SK-N-SH (cell line): Measurements from ENCODE around the gene SORD.

Source experiments
- CTCF ChIP-seq: fragments of 200-600 bp; sonication (generic); IDR thresholded peaks from 2 replicates; pipeline ENCODE4 v1.6.1; 2017; ENCODE audit warnings: antibody characterized with exemption, mild to moderate bottlenecking, moderate library complexity
- EP300 ChIP-seq, 2 experiments: IDR thresholded peaks; 2 replicates each; pipeline versions ENCODE4 v1.4.0 to v1.6.1; 2012; ENCODE audit warnings: borderline replicate concordance in 1 of 2, low read depth in 1 of 2, low read length in 1 of 2
- EZH2phosphoT487 ChIP-seq: fragments of 200-600 bp; sonication (generic); IDR thresholded peaks from 2 replicates; pipeline ENCODE4 v1.6.1; 2017; ENCODE audit warnings: low read depth, mixed run types, mild to moderate bottlenecking, antibody characterized with exemption, moderate library complexity, borderline replicate concordance
- FOXJ3 ChIP-seq: sonication (generic); formaldehyde crosslinking; IDR thresholded peaks from 2 replicates; pipeline ENCODE4 v1.5.1; 2020; ENCODE audit warnings: mild to moderate bottlenecking, missing genetic modification reagents
- PBX3 ChIP-seq: IDR thresholded peaks from 2 replicates; pipeline ENCODE4; 2012
- RAD21 ChIP-seq: IDR thresholded peaks from 2 replicates; pipeline ENCODE4 v1.6.1; 2012; ENCODE audit warnings: mild to moderate bottlenecking, low read length
- RCOR1 ChIP-seq: fragments of 150-350 bp; IDR thresholded peaks from 2 replicates; pipeline ENCODE4 v1.6.1; 2017; ENCODE audit warnings: antibody characterized with exemption, low read length
- REST ChIP-seq: IDR thresholded peaks from 2 replicates; pipeline ENCODE4 v1.6.1; 2012; ENCODE audit warnings: mild to moderate bottlenecking, low read depth, low read length, moderate library complexity
- RFX5 ChIP-seq: IDR thresholded peaks from 2 replicates; pipeline ENCODE4 v1.6.1; 2012; ENCODE audit warnings: mild to moderate bottlenecking, improper control_type of control experiment, low read length
- TAF1 ChIP-seq: IDR thresholded peaks from 2 replicates; pipeline ENCODE4 v1.6.1; 2012; ENCODE audit warnings: low read depth, mild to moderate bottlenecking, low read length, moderate library complexity, borderline replicate concordance
- USF2 ChIP-seq: fragments of 150-350 bp; IDR thresholded peaks from 2 replicates; pipeline ENCODE4 v1.6.1; 2017; ENCODE audit warnings: antibody characterized with exemption, low read length, low read depth, borderline replicate concordance
- ZBTB33 ChIP-seq: IDR thresholded peaks from 2 replicates; pipeline ENCODE4 v1.4.0; 2012; ENCODE audit warnings: low read depth, borderline replicate concordance
- TF ChIP-seq, protein P1 (sequence below): IDR thresholded peaks from 2 replicates; pipeline ENCODE4 v1.4.0; 2012; ENCODE audit warnings: low read depth

GRCh38 chr15:45026651-45027190 lies 3.7 kb downstream of the SORD start:
- TF ChIP-seq FOXJ3, result no peak
- TF ChIP-seq CTCF, result no peak
- TF ChIP-seq EP300 (IDR thresholded peaks at IDR 0.05; ENCODE audit: borderline replicate concordance in 1 of 2, low read depth in 1 of 2, low read length in 1 of 2), result no peak
- no peak for TF ChIP-seq USF2
- TF ChIP-seq EZH2phosphoT487, result no peak
- TF ChIP-seq ZBTB33, result no peak
- no peak for TF ChIP-seq RAD21
- no peak for TF ChIP-seq PBX3
- TF ChIP-seq RCOR1, result no peak
- TF ChIP-seq TAF1, result no peak
- TF ChIP-seq, protein P1, sequence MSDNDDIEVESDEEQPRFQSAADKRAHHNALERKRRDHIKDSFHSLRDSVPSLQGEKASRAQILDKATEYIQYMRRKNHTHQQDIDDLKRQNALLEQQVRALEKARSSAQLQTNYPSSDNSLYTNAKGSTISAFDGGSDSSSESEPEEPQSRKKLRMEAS, result no peak
- TF ChIP-seq REST, result no peak
- TF ChIP-seq RFX5, result no peak
